Measurements from ENCODE around the gene ATAD3C. TPM values are rescaled to one million over a fixed set of nuclear protein-coding genes. Genes with fewer than 3 reads are reported as not detected.
"Not testable (repeated sequence)": the region's sequence is repeated elsewhere in the genome, so short reads cannot be mapped to it uniquely, and the experiment has no call there.

Gene ATAD3C
- total and polyA plus RNA-seq, 2 donors (not counting 3 experiments of a cell fraction or from before 2014, with no cell fraction given): 0.01 TPM; not detected in 1

- Histone ChIP-seq H3K4me2 (ENCODE audit: insufficient read depth, low read length) (no peak overlapping the region), H3K79me2 (ENCODE audit: control insufficient read depth, insufficient read depth, low read length) (peaks cover 25% of the 10 kb centered on the region), H3K27me3 (ENCODE audit: control insufficient read depth in 2 of 2, insufficient read depth in 2 of 2, low read length in 2 of 2) (no peaks in the 10 kb centered on the region), H3K9ac (replicated peaks; ENCODE audit: extremely low read depth, insufficient read depth, low read length) (no peak overlapping the region), H3K4me1 (ENCODE audit: control insufficient read depth, extremely low read depth, insufficient read depth, low read length) (peaks cover 7% of the 10 kb centered on the region), H2AFZ (ENCODE audit: low read depth, low read length) (no peak overlapping the region), H3K9me1 (replicated peaks; ENCODE audit: control insufficient read depth, extremely low read depth, insufficient read depth, low read length) (no peaks in the 10 kb centered on the region), H3K9me3 (replicated peaks; ENCODE audit: control insufficient read depth, insufficient read depth, low read length) (no peaks in the 10 kb centered on the region), H3K36me3 (ENCODE audit: control insufficient read depth in 2 of 2, extremely low read depth in 1 of 2, insufficient read depth in 2 of 2, low read length in 2 of 2) (no peaks in the 10 kb centered on the region), H3K4me3 (replicated peaks in 1 of 3; ENCODE audit: insufficient read depth in 1 of 3, low read depth in 1 of 3, low read length in 3 of 3) (no peak overlapping the region), H3K27ac (ENCODE audit: insufficient read depth, low read depth, low read length) (no peak overlapping the region), H4K20me1 (replicated peaks; ENCODE audit: control insufficient read depth, extremely low read depth, insufficient read depth, low read length) (no peaks in the 10 kb centered on the region)
- intact Hi-C loops (cut with micrococcal nuclease) (no loop called here), dilution Hi-C loops (cut with MboI; ENCODE audit: extremely low pct_ligation_motif_present, low sequenced_read_pairs) (no loop called here)
- TF ChIP-seq POLR2A (IDR thresholded peaks at IDR 0.05; ENCODE audit: low read depth, low read length) (no peak), MAX (IDR thresholded peaks at IDR 0.05; ENCODE audit: insufficient read depth, insufficient read length) (no peak), GATA2 (IDR thresholded peaks at IDR 0.05; ENCODE audit: insufficient read depth, insufficient read length, low read depth, low read length) (no peak)
- POLR2A ChIA-PET: no interaction called here
- CTCF ChIA-PET: no interaction called here
- no peak for DNase-seq (ENCODE audit: low read depth, low spot score)
- no peak for FAIRE-seq
- BruUV-seq (replicated peaks): no TSS peak
These were observed 37.9 kb upstream of the ATAD3C start for GRCh38 chr1:1411626-1412025.

GRCh38 chr1:1412311-1412902, 37.1 kb upstream of the ATAD3C start:
- H3K79me2 ChIP-seq (ENCODE audit: control insufficient read depth, insufficient read depth, low read length): peaks cover 21% of the 10 kb centered on the region
- H3K9ac ChIP-seq (replicated peaks; ENCODE audit: extremely low read depth, insufficient read depth, low read length); DNase-seq (ENCODE audit: low read depth, low spot score); H2AFZ ChIP-seq (ENCODE audit: low read depth, low read length); CTCF ChIA-PET; BruUV-seq (replicated peaks); dilution Hi-C loops (cut with MboI; ENCODE audit: extremely low pct_ligation_motif_present, low sequenced_read_pairs); H3K9me3 ChIP-seq (replicated peaks; ENCODE audit: control insufficient read depth, insufficient read depth, low read length); H3K4me2 ChIP-seq (ENCODE audit: insufficient read depth, low read length); H3K9me1 ChIP-seq (replicated peaks; ENCODE audit: control insufficient read depth, extremely low read depth, insufficient read depth, low read length); H3K27me3 ChIP-seq (ENCODE audit: control insufficient read depth in 2 of 2, insufficient read depth in 2 of 2, low read length in 2 of 2); H3K4me3 ChIP-seq (replicated peaks in 1 of 3; ENCODE audit: insufficient read depth in 1 of 3, low read depth in 1 of 3, low read length in 3 of 3); FAIRE-seq; POLR2A ChIA-PET; H4K20me1 ChIP-seq (replicated peaks; ENCODE audit: control insufficient read depth, extremely low read depth, insufficient read depth, low read length); intact Hi-C loops (cut with micrococcal nuclease); H3K27ac ChIP-seq (ENCODE audit: insufficient read depth, low read depth, low read length); H3K36me3 ChIP-seq (ENCODE audit: control insufficient read depth in 2 of 2, extremely low read depth in 1 of 2, insufficient read depth in 2 of 2, low read length in 2 of 2); H3K4me1 ChIP-seq (ENCODE audit: control insufficient read depth, extremely low read depth, insufficient read depth, low read length): not testable (repeated sequence)

Measured in endothelial cell of umbilical vein (primary cell).